Activated naive CD4-positive, alpha-beta T cell treated with anti-CD3 and anti-CD28 coated beads, Interleukin-2, amount 50 U/mL, for 24 hours (primary cell): ENCODE results near the gene TRPT1.

Experiments
- H3K27ac Mint-ChIP-seq: one replicate; pipeline ENCODE4 v1.8.0; 2021; ENCODE audit warnings: mild to moderate bottlenecking, mixed read lengths
- H3K27me3 Mint-ChIP-seq: one replicate; pipeline ENCODE4 v1.8.0; 2021; ENCODE audit warnings: mixed read lengths
- H3K36me3 Mint-ChIP-seq: one replicate; pipeline ENCODE4 v1.8.0; 2021; ENCODE audit warnings: mixed read lengths
- H3K4me1 Mint-ChIP-seq: one replicate; pipeline ENCODE4 v1.8.0; 2021; ENCODE audit warnings: mixed read lengths
- H3K4me3 Mint-ChIP-seq: one replicate; pipeline ENCODE4 v1.8.0; 2021; ENCODE audit warnings: mild to moderate bottlenecking, mixed read lengths
- H3K9me3 Mint-ChIP-seq: one replicate; pipeline ENCODE4 v1.8.0; 2021; ENCODE audit warnings: mixed read lengths

Gene TRPT1

GRCh38 chr11:64216879-64217278 is 9.1 kb downstream of the TRPT1 start:
- no peaks in the 10 kb centered on the region for H3K9me3 Mint-ChIP-seq
- peaks cover 27% of the 10 kb centered on the region for H3K4me1 Mint-ChIP-seq
- H3K36me3 Mint-ChIP-seq: peaks cover 15% of the 10 kb centered on the region
- no peaks in the 10 kb centered on the region for H3K27me3 Mint-ChIP-seq
- H3K27ac Mint-ChIP-seq: no peak overlapping the region
- no peak overlapping the region for H3K4me3 Mint-ChIP-seq

GRCh38 chr11:64211181-64211872 is 14.7 kb downstream of the TRPT1 start:
- peaks cover 32% of the 10 kb centered on the region for H3K4me1 Mint-ChIP-seq
- H3K36me3 Mint-ChIP-seq: peaks cover 20% of the 10 kb centered on the region
- peak overlapping the region; percentile 59 for H3K27ac Mint-ChIP-seq
- H3K9me3 Mint-ChIP-seq: no peaks in the 10 kb centered on the region
- no peak overlapping the region for H3K4me3 Mint-ChIP-seq
- H3K27me3 Mint-ChIP-seq: no peaks in the 10 kb centered on the region

GRCh38 chr11:64210301-64211020 is 15.5 kb downstream of the TRPT1 start:
- peaks cover 20% of the 10 kb centered on the region for H3K36me3 Mint-ChIP-seq
- no peak overlapping the region for H3K4me3 Mint-ChIP-seq
- H3K27ac Mint-ChIP-seq: no peak overlapping the region
- no peaks in the 10 kb centered on the region for H3K9me3 Mint-ChIP-seq
- peaks cover 38% of the 10 kb centered on the region for H3K4me1 Mint-ChIP-seq
- no peaks in the 10 kb centered on the region for H3K27me3 Mint-ChIP-seq

GRCh38 chr11:64209563-64209843 is 16.5 kb downstream of the TRPT1 start:
- Mint-ChIP-seq H3K36me3 (peaks cover 18% of the 10 kb centered on the region), H3K27me3 (no peaks in the 10 kb centered on the region), H3K4me3 (peak overlapping the region; percentile 4), H3K27ac (peak overlapping the region; percentile 88), H3K9me3 (no peaks in the 10 kb centered on the region), H3K4me1 (peaks cover 36% of the 10 kb centered on the region)

GRCh38 chr11:64208796-64209562 is 17.0 kb downstream of the TRPT1 start:
- peaks cover 21% of the 10 kb centered on the region for H3K36me3 Mint-ChIP-seq
- H3K9me3 Mint-ChIP-seq: no peaks in the 10 kb centered on the region
- peak overlapping the region; percentile 88 for H3K27ac Mint-ChIP-seq
- peak overlapping the region; percentile 93 for H3K4me3 Mint-ChIP-seq
- peaks cover 41% of the 10 kb centered on the region for H3K4me1 Mint-ChIP-seq
- no peaks in the 10 kb centered on the region for H3K27me3 Mint-ChIP-seq

- H3K27me3 Mint-ChIP-seq: no peaks in the 10 kb centered on the region
- peaks cover 43% of the 10 kb centered on the region for H3K4me1 Mint-ChIP-seq
- H3K27ac Mint-ChIP-seq: peak overlapping the region; percentile 94
- H3K9me3 Mint-ChIP-seq: no peaks in the 10 kb centered on the region
- H3K36me3 Mint-ChIP-seq: peaks cover 20% of the 10 kb centered on the region
- H3K4me3 Mint-ChIP-seq: peak overlapping the region; percentile 93
These were observed 17.7 kb downstream of the TRPT1 start for GRCh38 chr11:64208086-64208795.

GRCh38 chr11:64207256-64208085 is 18.5 kb downstream of the TRPT1 start:
- peaks cover 20% of the 10 kb centered on the region for H3K36me3 Mint-ChIP-seq
- no peaks in the 10 kb centered on the region for H3K9me3 Mint-ChIP-seq
- H3K27ac Mint-ChIP-seq: peak overlapping the region; percentile 94
- peaks cover 39% of the 10 kb centered on the region for H3K4me1 Mint-ChIP-seq
- peak overlapping the region; percentile 93 for H3K4me3 Mint-ChIP-seq
- H3K27me3 Mint-ChIP-seq: no peaks in the 10 kb centered on the region

GRCh38 chr11:64206457-64207255 is 19.3 kb downstream of the TRPT1 start, which contains the start of gene FERMT3:
Gene FERMT3 (plus strand): TSS chr11:64206721. CDS start chr11:64207365, 644 bp downstream.
- H3K36me3 Mint-ChIP-seq: peaks cover 19% of the 10 kb centered on the region
- peak within 1 kb of the TSS; percentile 93 for H3K4me3 Mint-ChIP-seq
- H3K27me3 Mint-ChIP-seq: no peaks in the 10 kb centered on the region

GRCh38 chr11:64204464-64204989 is 21.5 kb downstream of the TRPT1 start:
- H3K36me3 Mint-ChIP-seq: peaks cover 19% of the 10 kb centered on the region
- no peaks in the 10 kb centered on the region for H3K9me3 Mint-ChIP-seq
- H3K4me3 Mint-ChIP-seq: peak overlapping the region; percentile 78
- H3K4me1 Mint-ChIP-seq: peaks cover 32% of the 10 kb centered on the region
- peak overlapping the region; percentile 92 for H3K27ac Mint-ChIP-seq
- no peaks in the 10 kb centered on the region for H3K27me3 Mint-ChIP-seq

More at GRCh38 chr11:64206457-64207255, 19.3 kb downstream of the TRPT1 start, which contains the start of gene FERMT3:
- peaks cover 35% of the 10 kb centered on the region for H3K4me1 Mint-ChIP-seq
- H3K9me3 Mint-ChIP-seq: no peaks in the 10 kb centered on the region
- H3K27ac Mint-ChIP-seq: peak within 1 kb of the TSS; percentile 94

GRCh38 chr11:64204080-64204440 is 21.9 kb downstream of the TRPT1 start:
- Mint-ChIP-seq H3K4me1 (peaks cover 30% of the 10 kb centered on the region), H3K27me3 (no peaks in the 10 kb centered on the region), H3K4me3 (no peak overlapping the region), H3K27ac (peak overlapping the region; percentile 17), H3K36me3 (peaks cover 18% of the 10 kb centered on the region), H3K9me3 (no peaks in the 10 kb centered on the region)

GRCh38 chr11:64203421-64204079 is 22.4 kb downstream of the TRPT1 start:
- H3K27ac Mint-ChIP-seq: peak overlapping the region; percentile 23

GRCh38 chr11:64202992-64203391 is 23.0 kb downstream of the TRPT1 start:
- H3K27me3 Mint-ChIP-seq: no peaks in the 10 kb centered on the region
- no peak overlapping the region for H3K4me3 Mint-ChIP-seq
- H3K4me1 Mint-ChIP-seq: peaks cover 26% of the 10 kb centered on the region
- H3K27ac Mint-ChIP-seq: no peak overlapping the region
- no peaks in the 10 kb centered on the region for H3K9me3 Mint-ChIP-seq
- peaks cover 18% of the 10 kb centered on the region for H3K36me3 Mint-ChIP-seq

More at GRCh38 chr11:64203421-64204079, 22.4 kb downstream of the TRPT1 start:
- Mint-ChIP-seq H3K4me1 (peaks cover 26% of the 10 kb centered on the region), H3K27me3 (no peaks in the 10 kb centered on the region), H3K4me3 (peak overlapping the region; percentile 11), H3K36me3 (peaks cover 18% of the 10 kb centered on the region), H3K9me3 (no peaks in the 10 kb centered on the region)

- peaks cover 20% of the 10 kb centered on the region for H3K36me3 Mint-ChIP-seq
- H3K27ac Mint-ChIP-seq: no peak overlapping the region
- H3K9me3 Mint-ChIP-seq: no peaks in the 10 kb centered on the region
- H3K4me3 Mint-ChIP-seq: no peak overlapping the region
- H3K4me1 Mint-ChIP-seq: peaks cover 33% of the 10 kb centered on the region
- H3K27me3 Mint-ChIP-seq: no peaks in the 10 kb centered on the region
These were observed 24.4 kb downstream of the TRPT1 start for GRCh38 chr11:64201543-64201942.
